ENCODE measurements around the gene GIMAP1.
"Not testable (repeated sequence)": the region's sequence is repeated elsewhere in the genome, so short reads cannot be mapped to it uniquely, and the experiment has no call there.

GIMAP1 gene

GRCh38 chr7:150716368-150716767 lies at the start of gene GIMAP1:
Gene GIMAP1, plus strand, starts transcription at chr7:150716613. Its CDS starts 2,435 bp downstream, at chr7:150719048.
- DNase-seq (ENCODE audit: low read depth): no peak

GRCh38 chr7:150668472-150668911 lies 47.9 kb upstream of the GIMAP1 start:
- no peak for DNase-seq (ENCODE audit: low read depth)

GRCh38 chr7:150668977-150669376 lies 47.4 kb upstream of the GIMAP1 start:
- no peak for DNase-seq (ENCODE audit: low read depth)

GRCh38 chr7:150671798-150672585 lies 44.4 kb upstream of the GIMAP1 start:
- DNase-seq (ENCODE audit: low read depth): not testable (repeated sequence)

- DNase-seq (ENCODE audit: low read depth): no peak
Observed at GRCh38 chr7:150675714-150676113, 40.7 kb upstream of the GIMAP1 start.

- not testable (repeated sequence) for DNase-seq (ENCODE audit: low read depth)
Observed at GRCh38 chr7:150676276-150676675, 40.1 kb upstream of the GIMAP1 start.

- DNase-seq (ENCODE audit: low read depth): not testable (repeated sequence)
Observed at GRCh38 chr7:150676854-150677253, 39.6 kb upstream of the GIMAP1 start.

- DNase-seq (ENCODE audit: low read depth): not testable (repeated sequence)
Observed at GRCh38 chr7:150678601-150679000, 37.8 kb upstream of the GIMAP1 start.

GRCh38 chr7:150680364-150680763 lies 36.0 kb upstream of the GIMAP1 start:
- DNase-seq (ENCODE audit: low read depth): not testable (repeated sequence)

- no peak for DNase-seq (ENCODE audit: low read depth)
Observed at GRCh38 chr7:150685219-150686029, 31.0 kb upstream of the GIMAP1 start, which contains the start of gene GIMAP2. Gene GIMAP2, plus strand, starts transcription at chr7:150685706. Its CDS starts 1,354 bp downstream, at chr7:150687060.

- DNase-seq (ENCODE audit: low read depth): no peak
Observed at GRCh38 chr7:150686030-150686631, 30.3 kb upstream of the GIMAP1 start.

- DNase-seq (ENCODE audit: low read depth): no peak
Observed at GRCh38 chr7:150688630-150689029, 27.8 kb upstream of the GIMAP1 start.

GRCh38 chr7:150695654-150696053 lies 20.8 kb upstream of the GIMAP1 start:
- DNase-seq (ENCODE audit: low read depth): no peak

- DNase-seq (ENCODE audit: low read depth): no peak
Observed at GRCh38 chr7:150703209-150703608, 13.2 kb upstream of the GIMAP1 start.

GRCh38 chr7:150715293-150715692 lies 1.1 kb upstream of the GIMAP1 start:
- no peak for DNase-seq (ENCODE audit: low read depth)

- no peak for DNase-seq (ENCODE audit: low read depth)
Observed at GRCh38 chr7:150715738-150716137, 675 bp upstream of the GIMAP1 start.

- DNase-seq (ENCODE audit: low read depth): no peak
Observed at GRCh38 chr7:150716939-150717338, 526 bp downstream of the GIMAP1 start.

GRCh38 chr7:150717814-150718420 lies 1.5 kb downstream of the GIMAP1 start:
- DNase-seq (ENCODE audit: low read depth): no peak

- no peak for DNase-seq (ENCODE audit: low read depth)
Observed at GRCh38 chr7:150719436-150719835, 3.0 kb downstream of the GIMAP1 start.

GRCh38 chr7:150719960-150720891 lies 3.8 kb downstream of the GIMAP1 start:
- DNase-seq (ENCODE audit: low read depth): no peak

GRCh38 chr7:150721970-150722373 lies 5.6 kb downstream of the GIMAP1 start:
- DNase-seq (ENCODE audit: low read depth): no peak
